H1 (cell line): Measurements from ENCODE around the gene RIPPLY3. TPM values are rescaled to one million over a fixed set of nuclear protein-coding genes. Genes with fewer than 3 reads are reported as not detected.

Experiments
- CTCF ChIA-PET: fragments of 300-600 bp; sonication (Branson Sonifier 250); formaldehyde crosslinking; loops from one replicate; lab custom pipeline; 2021; ENCODE audit not compliant: partially characterized antibody; lab: Charles Lee
- POLR2A ChIA-PET: fragments of 300-600 bp; sonication (Branson Sonifier 250); formaldehyde crosslinking; loops from one replicate; lab custom pipeline; 2021; ENCODE audit warnings: inconsistent platforms; ENCODE audit not compliant: partially characterized antibody; lab: Charles Lee
- DNase-seq, 2 experiments: peaks; one replicate each; pipeline versions ENCODE4 v3.0.0 to v3.0.0-alpha.2; 2010 to 2022; ENCODE audit warnings: low spot score in 2 of 2, low read depth in 1 of 2, mixed read lengths in 1 of 2
- FAIRE-seq: peaks from 2 replicates; lab custom pipeline; 2011; peaks lifted over from hg19 to GRCh38; lab: Jason Lieb, UNC
- H2AFZ ChIP-seq: 2 replicates; pipeline ENCODE4 v1.8.1; 2012; ENCODE audit warnings: low read length, inconsistent platforms
- H2AK5ac ChIP-seq: 2 replicates; pipeline ENCODE4 v1.6.1; 2013; ENCODE audit warnings: low read depth, low read length
- H2BK120ac ChIP-seq: replicated peaks from 2 replicates; pipeline ENCODE3; 2013; ENCODE audit warnings: low read depth, low read length, inconsistent platforms
- H2BK12ac ChIP-seq: 2 replicates; pipeline ENCODE4 v1.6.1; 2013; ENCODE audit warnings: low read depth, low read length
- H2BK15ac ChIP-seq: 2 replicates; pipeline ENCODE4 v1.6.1; 2013; ENCODE audit warnings: low read length
- H2BK20ac ChIP-seq: 2 replicates; pipeline ENCODE4 v1.6.1; 2013; ENCODE audit warnings: low read length
- H2BK5ac ChIP-seq: 2 replicates; pipeline ENCODE4 v1.6.1; 2013; ENCODE audit warnings: low read depth, low read length
- H3K14ac ChIP-seq: 2 replicates; pipeline ENCODE4 v1.6.1; 2013; ENCODE audit warnings: inconsistent platforms; ENCODE audit not compliant: insufficient read length
- H3K18ac ChIP-seq: 2 replicates; pipeline ENCODE4 v1.6.1; 2013; ENCODE audit warnings: low read length; ENCODE audit errors: extremely low read depth
- H3K23ac ChIP-seq: 2 replicates; pipeline ENCODE4 v1.6.1; 2013; ENCODE audit warnings: inconsistent platforms; ENCODE audit not compliant: insufficient read length
- H3K23me2 ChIP-seq: 2 replicates; pipeline ENCODE4 v1.6.1; 2013; ENCODE audit warnings: low read depth, low read length
- H3K27ac ChIP-seq: 2 replicates; pipeline ENCODE4 v1.6.1; 2011; ENCODE audit warnings: low read depth, low read length, inconsistent platforms
- H3K27me3 ChIP-seq, 4 experiments: replicated peaks in 1 of 4; 1 replicate in 1 of 4; 2 replicates in 3 of 4; pipeline versions ENCODE4 v1.6.1 to v1.8.1; 2011 to 2013; ENCODE audit warnings: low read length in 3 of 4, mild to moderate bottlenecking in 3 of 4, inconsistent platforms in 2 of 4, mixed read lengths in 2 of 4, moderate library complexity in 1 of 4; ENCODE audit not compliant: control insufficient read depth in 3 of 4, insufficient read depth in 3 of 4; ENCODE audit errors: extremely low read depth in 1 of 4
- H3K36me3 ChIP-seq, 4 experiments: 2 replicates each; pipeline versions ENCODE4 v1.6.1 to v1.8.1; 2011 to 2013; ENCODE audit warnings: mild to moderate bottlenecking in 4 of 4, low read length in 3 of 4, moderate library complexity in 2 of 4, control low read depth in 1 of 4, inconsistent platforms in 1 of 4; ENCODE audit not compliant: insufficient read depth in 4 of 4, control insufficient read depth in 2 of 4
- H3K4ac ChIP-seq: replicated peaks from 2 replicates; pipeline ENCODE3; 2013; ENCODE audit warnings: low read length, low read depth, mixed read lengths, inconsistent platforms; ENCODE audit not compliant: insufficient read length
- H3K4me1 ChIP-seq, 4 experiments: replicated peaks in 1 of 4; 1 replicate in 1 of 4; 2 replicates in 3 of 4; pipeline versions ENCODE4 v1.6.1 to v1.8.1; 2011 to 2013; ENCODE audit warnings: low read length in 3 of 4, inconsistent platforms in 2 of 4, mixed read lengths in 1 of 4; ENCODE audit not compliant: insufficient read depth in 4 of 4, control insufficient read depth in 3 of 4
- H3K4me2 ChIP-seq, 2 experiments: 2 replicates each; pipeline versions ENCODE4 v1.6.1 to v1.8.1; 2011 to 2013; ENCODE audit warnings: low read depth in 2 of 2, low read length in 2 of 2, control low read depth in 1 of 2, inconsistent platforms in 1 of 2, mild to moderate bottlenecking in 1 of 2; ENCODE audit not compliant: insufficient read depth in 1 of 2
- H3K4me3 ChIP-seq, 4 experiments: fragments of 200-600, 300-600 bp in 1 of 4; sonication (generic), shearing (Covaris generic), sonication (Bioruptor Twin) in 1 of 4; 2 replicates each; pipeline versions ENCODE4 v1.5.1 to v1.8.1; 2011 to 2016; ENCODE audit warnings: low read length in 4 of 4, low read depth in 3 of 4, control low read depth in 2 of 4, inconsistent platforms in 2 of 4, mild to moderate bottlenecking in 2 of 4, mixed read lengths in 1 of 4, moderate library complexity in 1 of 4; ENCODE audit not compliant: insufficient read depth in 2 of 4; ENCODE audit errors: extremely low read depth in 1 of 4
- H3K56ac ChIP-seq: replicated peaks from 2 replicates; pipeline ENCODE3; 2013; ENCODE audit warnings: low read depth, mild to moderate bottlenecking, mixed read lengths, low read length, inconsistent platforms; ENCODE audit not compliant: insufficient read length
- H3K79me1 ChIP-seq: 2 replicates; pipeline ENCODE4 v1.6.1; 2013; ENCODE audit warnings: low read depth, low read length, control low read depth
- H3K79me2 ChIP-seq, 2 experiments: 2 replicates each; pipeline versions ENCODE4 v1.6.1 to v1.8.1; 2012 to 2013; ENCODE audit warnings: low read length in 2 of 2, mild to moderate bottlenecking in 2 of 2, inconsistent platforms in 1 of 2; ENCODE audit not compliant: insufficient read depth in 2 of 2, control insufficient read depth in 1 of 2
- H3K9ac ChIP-seq, 4 experiments: replicated peaks in 1 of 4; 1 replicate in 1 of 4; 2 replicates in 3 of 4; pipeline versions ENCODE4 v1.6.1 to v1.8.1; 2011 to 2013; ENCODE audit warnings: low read depth in 3 of 4, low read length in 3 of 4, control low read depth in 2 of 4, mild to moderate bottlenecking in 2 of 4, moderate library complexity in 2 of 4, inconsistent platforms in 1 of 4; ENCODE audit errors: extremely low read depth in 1 of 4
- H3K9me3 ChIP-seq, 2 experiments: 2 replicates each; pipeline versions ENCODE4 v1.6.1 to v1.8.1; 2012 to 2013; ENCODE audit warnings: mild to moderate bottlenecking in 2 of 2, moderate library complexity in 2 of 2, control low read depth in 1 of 2, inconsistent platforms in 1 of 2, low read depth in 1 of 2, low read length in 1 of 2, mixed read lengths in 1 of 2; ENCODE audit not compliant: insufficient read depth in 2 of 2
- H4K20me1 ChIP-seq, 2 experiments: replicated peaks in 1 of 2; 2 replicates each; pipeline versions ENCODE3 to v1.8.1; 2011 to 2013; ENCODE audit warnings: inconsistent platforms in 2 of 2, low read length in 2 of 2, mild to moderate bottlenecking in 1 of 2; ENCODE audit not compliant: insufficient read depth in 2 of 2, control insufficient read depth in 1 of 2
- H4K5ac ChIP-seq: 2 replicates; pipeline ENCODE4 v1.6.1; 2013; ENCODE audit warnings: low read length, low read depth, mixed read lengths, inconsistent platforms; ENCODE audit not compliant: insufficient read length
- H4K8ac ChIP-seq: 2 replicates; pipeline ENCODE4 v1.8.0; 2013; ENCODE audit warnings: mild to moderate bottlenecking, moderate library complexity, low read length, inconsistent platforms; ENCODE audit not compliant: insufficient read depth; ENCODE audit errors: extremely low read depth
- H4K91ac ChIP-seq: replicated peaks from 2 replicates; pipeline ENCODE3; 2013; ENCODE audit warnings: low read length, mixed read lengths, inconsistent platforms; ENCODE audit not compliant: insufficient read length
- CHD2 ChIP-seq: IDR thresholded peaks from 2 replicates; pipeline ENCODE4 v1.6.1; 2012; ENCODE audit warnings: low read length, improper control_type of control experiment
- POLR2AphosphoS5 ChIP-seq: IDR thresholded peaks from 2 replicates; pipeline ENCODE4 v1.6.1; 2011; ENCODE audit warnings: low read depth, low read length
- RFX5 ChIP-seq: IDR thresholded peaks from 2 replicates; pipeline ENCODE4 v1.6.1; 2011; ENCODE audit warnings: low read depth, low read length, improper control_type of control experiment, borderline replicate concordance
- SP4 ChIP-seq: IDR thresholded peaks from 2 replicates; pipeline ENCODE4 v1.6.1; 2012; ENCODE audit warnings: low read length, inconsistent platforms
- WGBS, 2 experiments: shearing (Covaris generic) in 1 of 2; methylation state at CpG; one replicate each; pipeline versions ENCODE4 v1.1.6 to v1.1.7; 2013 to 2015; ENCODE audit warnings: low lambda C conversion rate in 2 of 2, mixed read lengths in 2 of 2, inconsistent platforms in 1 of 2, low coverage in 1 of 2, missing lambda C conversion rate in 1 of 2; ENCODE audit not compliant: insufficient replicate concordance in 2 of 2, insufficient coverage in 1 of 2, insufficient read length in 1 of 2; ENCODE audit errors: extremely low coverage in 1 of 2, missing lambda C conversion rate in 1 of 2; 5-methylcytosine and 5-hydroxymethylcytosine counted together
- polyA plus RNA-seq, 7 experiments: library from polyadenylated mRNA; depleted of rRNA in 3 of 7; stranded (reverse) in 5 of 7; unstranded in 2 of 7; fragments of >200 nt in 5 of 7; fragments of 200-250 nt in 2 of 7; gene quantifications; 1 replicate in 5 of 7; 2 replicates in 1 of 7; 4 replicates in 1 of 7; pipeline versions ENCODE4 v1.2.1 to v1.2.3, GENCODE V29; 2011 to 2013; ENCODE audit warnings: missing spikeins in 2 of 7, mixed read lengths in 2 of 7
- total RNA-seq: library from RNA; stranded (reverse); fragmentation: NEBNext Ultra II Directional; extraction: Animal tissue kit (Norgen Biotek cat#: 25700); gene quantifications from 2 replicates; pipeline ENCODE4 v1.2.1, GENCODE V29; 2021

The RIPPLY3 gene
- total and polyA plus RNA-seq, 2 of the 8 experiments (the other 6 are each of a cell fraction or from before 2014, with no cell fraction given) = 2.0 to 2.2 TPM

- Histone ChIP-seq H2AK5ac (no peak overlapping the region), H4K5ac (no peak overlapping the region), H3K9ac (no peak overlapping the region), H3K9me3 (no peaks in the 10 kb centered on the region), H3K4me3 (no peak overlapping the region), H3K23me2 (no peaks in the 10 kb centered on the region), H3K27me3 (no peaks in the 10 kb centered on the region), H2BK5ac (no peak overlapping the region), H2BK120ac (no peak overlapping the region), H4K8ac (no peak overlapping the region), H3K4me2 (no peak overlapping the region), H4K20me1 (no peaks in the 10 kb centered on the region), H3K18ac (no peak overlapping the region), H3K4ac (no peak overlapping the region), H4K91ac (no peak overlapping the region), H2BK12ac (no peak overlapping the region), H2BK15ac (no peak overlapping the region), H3K36me3 (peaks cover 0 to 4% (median 0%) of the 10 kb centered on the region in 4 experiments; a peak in 2 of 8 replicates), H3K79me1 (no peaks in the 10 kb centered on the region), H3K56ac (no peak overlapping the region), H3K23ac (no peak overlapping the region), H2AFZ (no peak overlapping the region), H2BK20ac (no peak overlapping the region), H3K79me2 (no peaks in the 10 kb centered on the region), H3K27ac (no peak overlapping the region), H3K4me1 (peaks cover 1 to 13% (median 7%) of the 10 kb centered on the region in 4 experiments), H3K14ac (no peak overlapping the region)
- WGBS, 2 experiments = 96% methylated on average over 1 of the region's 1 CpG; no CpG with 5 or more reads in 1 of the 2 experiments
- CTCF ChIA-PET = no interaction called here
- DNase-seq = no peak
- POLR2A ChIA-PET = no interaction called here
- no peak for FAIRE-seq
- TF ChIP-seq SP4 (no peak), CHD2 (no peak), POLR2AphosphoS5 (no peak), RFX5 (no peak)
Observed at GRCh38 chr21:37063433-37063832, 56.9 kb downstream of the RIPPLY3 start.
